Measurements from ENCODE around the gene CAMTA1.

Gene CAMTA1

GRCh38 chr1:6962996-6963911, 178.0 kb downstream of the CAMTA1 start:
- DNase-seq (ENCODE audit: low read depth), result no peak
- H3K4me3 ChIP-seq (ENCODE audit: control insufficient read depth, low read depth, low read length), result no peak overlapping the region
- TF ChIP-seq, protein P1, sequence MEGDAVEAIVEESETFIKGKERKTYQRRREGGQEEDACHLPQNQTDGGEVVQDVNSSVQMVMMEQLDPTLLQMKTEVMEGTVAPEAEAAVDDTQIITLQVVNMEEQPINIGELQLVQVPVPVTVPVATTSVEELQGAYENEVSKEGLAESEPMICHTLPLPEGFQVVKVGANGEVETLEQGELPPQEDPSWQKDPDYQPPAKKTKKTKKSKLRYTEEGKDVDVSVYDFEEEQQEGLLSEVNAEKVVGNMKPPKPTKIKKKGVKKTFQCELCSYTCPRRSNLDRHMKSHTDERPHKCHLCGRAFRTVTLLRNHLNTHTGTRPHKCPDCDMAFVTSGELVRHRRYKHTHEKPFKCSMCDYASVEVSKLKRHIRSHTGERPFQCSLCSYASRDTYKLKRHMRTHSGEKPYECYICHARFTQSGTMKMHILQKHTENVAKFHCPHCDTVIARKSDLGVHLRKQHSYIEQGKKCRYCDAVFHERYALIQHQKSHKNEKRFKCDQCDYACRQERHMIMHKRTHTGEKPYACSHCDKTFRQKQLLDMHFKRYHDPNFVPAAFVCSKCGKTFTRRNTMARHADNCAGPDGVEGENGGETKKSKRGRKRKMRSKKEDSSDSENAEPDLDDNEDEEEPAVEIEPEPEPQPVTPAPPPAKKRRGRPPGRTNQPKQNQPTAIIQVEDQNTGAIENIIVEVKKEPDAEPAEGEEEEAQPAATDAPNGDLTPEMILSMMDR (IDR thresholded peaks at IDR 0.05; ENCODE audit: control insufficient read depth, insufficient read depth, low read depth, low read length, missing control alignments), result no peak

- no peak overlapping the region for H3K4me3 ChIP-seq (ENCODE audit: control insufficient read depth, low read depth, low read length)
- no peak for DNase-seq (ENCODE audit: low read depth)
- TF ChIP-seq, protein P1 (IDR thresholded peaks at IDR 0.05; ENCODE audit: control insufficient read depth, insufficient read depth, low read depth, low read length, missing control alignments), result no peak
Observed at GRCh38 chr1:6963912-6964307, 178.7 kb downstream of the CAMTA1 start.

- no peak overlapping the region for H3K4me3 ChIP-seq (ENCODE audit: control insufficient read depth, low read depth, low read length)
Observed at GRCh38 chr1:6965083-6965934, 180.1 kb downstream of the CAMTA1 start.

GRCh38 chr1:6965935-6966241, 180.6 kb downstream of the CAMTA1 start:
- no peak for DNase-seq (ENCODE audit: low read depth)
- no peak overlapping the region for H3K4me3 ChIP-seq (ENCODE audit: control insufficient read depth, low read depth, low read length)
- TF ChIP-seq, protein P1 (IDR thresholded peaks at IDR 0.05; ENCODE audit: control insufficient read depth, insufficient read depth, low read depth, low read length, missing control alignments), result no peak

More at GRCh38 chr1:6965083-6965934, 180.1 kb downstream of the CAMTA1 start:
- no peak for DNase-seq (ENCODE audit: low read depth)
- TF ChIP-seq, protein P1 (IDR thresholded peaks at IDR 0.05; ENCODE audit: control insufficient read depth, insufficient read depth, low read depth, low read length, missing control alignments), result no peak

DNA sequence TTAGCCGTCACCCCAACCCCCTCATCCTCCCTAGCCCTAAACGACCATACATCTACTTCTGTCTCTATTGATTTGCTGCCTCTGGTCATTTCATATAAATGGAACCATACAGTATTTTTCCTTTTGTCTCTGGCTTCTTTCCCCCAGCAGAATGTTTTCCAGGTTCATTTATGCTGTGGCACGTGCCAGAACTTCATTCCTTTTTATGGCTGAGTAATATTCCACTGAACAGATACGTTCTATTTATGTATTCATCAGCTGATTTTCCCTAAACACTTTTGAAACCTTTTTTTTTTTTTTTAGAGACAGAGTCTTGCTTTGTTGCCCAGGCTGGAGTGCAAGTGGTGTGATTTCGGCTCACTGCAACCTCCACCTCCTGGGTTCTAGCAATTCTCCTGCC, 181.1 kb downstream of the CAMTA1 start:
- DNase-seq (ENCODE audit: low read depth), result no peak
- TF ChIP-seq, protein P1 (IDR thresholded peaks at IDR 0.05; ENCODE audit: control insufficient read depth, insufficient read depth, low read depth, low read length, missing control alignments), result no peak
- H3K4me3 ChIP-seq (ENCODE audit: control insufficient read depth, low read depth, low read length), result no peak overlapping the region

GRCh38 chr1:6967431-6968111, 182.3 kb downstream of the CAMTA1 start:
- no peak for DNase-seq (ENCODE audit: low read depth)
- no peak overlapping the region for H3K4me3 ChIP-seq (ENCODE audit: control insufficient read depth, low read depth, low read length)
- TF ChIP-seq, protein P1 (IDR thresholded peaks at IDR 0.05; ENCODE audit: control insufficient read depth, insufficient read depth, low read depth, low read length, missing control alignments), result no peak

All from AG09309 (cell line).